Measurements from ENCODE around the gene TAF7L.
A peak's percentile ranks its signal among the peaks of the same experiment; 100 is the strongest.

Gene TAF7L

DNA sequence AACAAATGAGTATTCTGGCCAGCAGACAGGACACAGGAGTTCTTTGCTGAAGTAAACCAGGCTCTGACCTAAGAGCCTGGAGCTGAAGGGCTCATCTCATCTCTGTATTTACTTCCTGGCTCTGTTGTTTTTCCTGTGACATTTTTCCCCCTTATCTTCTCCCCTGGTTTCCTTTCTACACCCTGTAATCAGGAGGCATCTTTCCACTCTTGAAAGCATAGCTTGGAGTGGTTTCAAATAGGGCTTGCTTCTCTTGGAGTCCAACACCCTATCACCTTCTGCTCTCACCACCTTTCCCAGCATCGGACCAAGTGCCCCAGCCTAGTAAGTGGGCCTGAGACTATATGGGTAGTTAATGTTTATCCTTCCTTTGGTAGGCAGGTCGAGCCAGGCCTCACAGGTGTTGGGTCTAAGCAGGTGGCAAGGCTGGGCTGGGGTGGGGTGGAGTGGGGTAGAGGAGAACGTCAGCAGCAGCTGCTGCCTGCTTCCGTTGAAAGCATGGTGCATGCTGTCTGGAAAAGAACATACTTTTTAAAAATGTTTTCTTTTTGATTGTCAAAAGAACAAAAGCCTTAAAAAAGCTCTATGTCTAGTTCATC, 70.4 kb downstream of the TAF7L start:
- no peak for DNase-seq

DNA sequence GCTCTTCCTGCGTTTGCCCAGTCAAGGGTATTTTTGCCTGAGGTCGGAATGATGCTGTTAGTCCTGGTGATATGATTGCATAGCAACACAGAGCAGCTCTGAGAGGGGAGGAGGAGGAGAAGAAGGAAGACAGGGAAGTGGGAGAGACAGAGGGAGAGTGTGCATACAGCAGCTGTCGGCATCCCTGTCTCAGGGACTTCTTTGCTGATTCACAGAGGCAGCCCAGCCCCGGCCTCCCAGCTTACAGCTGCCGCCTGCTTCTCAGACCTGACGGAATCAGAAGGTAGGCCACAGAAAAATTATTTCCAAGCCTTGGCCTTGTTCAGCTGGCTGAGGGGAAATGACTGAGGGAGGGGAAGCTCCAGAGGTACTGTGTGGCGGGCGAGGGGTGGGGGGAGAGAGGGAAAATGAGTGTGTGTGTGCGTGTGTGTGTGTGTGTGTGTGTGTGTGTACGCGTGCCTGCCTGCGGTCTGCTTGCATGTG, 71.2 kb downstream of the TAF7L start:
- DNase-seq: peak in 1 of 2 donors; percentile 2

DNA sequence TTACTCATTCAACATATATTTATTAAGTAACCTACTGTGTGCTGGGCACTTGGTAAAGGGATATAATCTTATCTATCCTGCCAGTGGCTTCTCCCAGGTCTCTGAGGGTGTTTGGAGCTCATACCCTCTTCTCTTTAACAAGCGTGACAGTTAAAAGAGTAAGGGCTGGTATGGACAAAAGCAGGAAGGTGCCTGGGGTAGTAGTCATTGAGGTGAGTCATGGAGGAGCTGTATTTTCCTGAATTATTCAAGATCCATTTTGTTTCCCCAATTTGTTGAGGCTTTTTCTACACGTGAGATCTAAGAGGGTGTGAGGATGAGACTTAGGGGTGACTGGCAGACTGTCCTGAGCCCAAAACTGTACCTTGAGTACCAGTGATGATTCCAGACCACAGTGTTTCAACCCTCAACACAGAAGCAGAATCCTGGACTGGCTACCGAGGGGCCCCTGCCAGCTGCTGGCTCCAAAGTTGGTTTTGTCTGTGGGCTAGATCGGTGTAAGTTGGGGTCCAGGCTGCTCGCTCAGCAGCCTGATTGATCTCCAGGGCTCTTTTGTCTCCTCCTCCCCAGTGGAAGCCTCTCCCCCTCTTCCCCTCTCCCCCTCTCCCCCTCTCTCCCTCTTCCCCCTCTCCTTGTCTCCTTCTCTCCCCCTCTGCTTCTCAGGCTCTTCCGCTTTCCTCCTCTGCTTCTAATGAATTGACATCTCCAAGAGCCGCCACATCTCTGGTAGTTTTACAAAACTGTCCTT, 71.8 kb downstream of the TAF7L start, which contains the start of gene DRP2:
Gene DRP2 (plus strand): TSS at position 671 of the 748 bp plus-strand sequence. CDS start 11,862 bp downstream, outside the sequence.
- no peak for DNase-seq
